Measurements from ENCODE around the gene TRIM74.

DNA sequence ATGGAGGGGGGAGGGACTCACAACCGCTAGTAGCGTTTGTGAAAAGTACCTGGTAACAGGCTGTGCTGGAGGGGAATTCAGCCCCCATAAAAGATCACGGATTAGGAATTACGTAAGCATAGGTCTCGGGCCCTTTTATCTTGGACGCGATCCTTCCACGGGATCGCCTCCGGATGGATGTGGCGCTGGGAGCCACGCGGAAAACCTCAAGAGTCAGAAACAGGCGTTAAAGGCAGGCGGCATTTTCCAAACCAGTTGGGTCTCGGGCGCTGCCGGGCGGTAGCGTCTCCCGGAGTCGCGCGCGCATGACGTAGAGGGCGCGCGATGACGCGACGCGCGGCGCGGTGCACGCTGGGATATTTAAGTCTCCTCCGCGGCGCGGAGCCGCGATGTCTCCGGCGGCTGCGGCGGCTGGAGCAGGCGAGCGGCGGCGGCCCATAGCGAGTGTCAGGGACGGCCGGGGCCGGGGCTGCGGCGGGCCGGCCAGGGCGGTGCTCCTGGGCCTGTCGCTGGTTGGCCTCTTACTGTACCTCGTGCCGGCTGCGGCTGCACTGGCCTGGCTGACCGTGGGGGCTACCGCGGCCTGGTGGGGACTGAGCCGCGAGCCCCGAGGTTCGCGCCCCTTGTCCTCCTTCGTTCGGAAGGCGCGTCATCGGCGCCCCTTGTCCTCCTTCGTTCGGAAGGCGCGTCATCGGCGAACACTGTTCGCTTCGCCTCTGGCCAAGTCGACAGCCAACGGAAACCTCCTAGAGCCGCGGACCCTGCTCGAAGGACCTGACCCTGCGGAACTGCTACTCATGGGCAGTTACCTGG, 44.3 kb downstream of the TRIM74 start, which contains the start of gene POM121:
- TF ChIP-seq EZH2 (IDR thresholded peaks at IDR 0.05; ENCODE audit: insufficient read depth, poor library complexity, severe bottlenecking) = no peak
- no peak for TF ChIP-seq EZH2phosphoT487 (IDR thresholded peaks at IDR 0.05; ENCODE audit: insufficient read depth, low read depth)

All from GM23248 (cell line).